Memory B cell (primary cell): ENCODE data around the gene DCP2.
A peak's percentile ranks its signal among the peaks of the same experiment; 100 is the strongest.

Source experiments
- ATAC-seq: fragments of 150-1000 bp; cut with Tn5 transposase; 2 replicates; pipeline ENCODE4 v1.10.0; 2021; ENCODE audit warnings: low read depth, mild to moderate bottlenecking, moderate library complexity
- DNase-seq, 2 donors: peaks; one replicate each; pipeline ENCODE4 v3.0.0; 2022; ENCODE audit warnings: low spot score in 2 of 2
- H3K27ac Mint-ChIP-seq: one replicate; pipeline ENCODE4 v1.8.0; 2022; ENCODE audit warnings: mild to moderate bottlenecking, moderate library complexity, mixed read lengths
- H3K27me3 Mint-ChIP-seq: one replicate; pipeline ENCODE4 v1.8.0; 2022; ENCODE audit warnings: mixed read lengths
- H3K36me3 Mint-ChIP-seq: one replicate; pipeline ENCODE4 v1.8.0; 2022; ENCODE audit warnings: mild to moderate bottlenecking, mixed read lengths
- H3K4me1 Mint-ChIP-seq: one replicate; pipeline ENCODE4 v1.8.0; 2022; ENCODE audit warnings: mixed read lengths
- H3K4me3 Mint-ChIP-seq: one replicate; pipeline ENCODE4 v1.8.0; 2022; ENCODE audit warnings: mild to moderate bottlenecking, moderate library complexity, mixed read lengths
- H3K9me3 Mint-ChIP-seq: one replicate; pipeline ENCODE4 v1.8.0; 2022; ENCODE audit warnings: mixed read lengths

DCP2 gene

GRCh38 chr5:112975721-112976431, 722 bp upstream of the DCP2 start:
- Mint-ChIP-seq H3K36me3 (peaks cover 3% of the 10 kb centered on the region), H3K27ac (peak overlapping the region; percentile 91), H3K4me3 (peak overlapping the region; percentile 96), H3K27me3 (no peaks in the 10 kb centered on the region), H3K9me3 (no peaks in the 10 kb centered on the region), H3K4me1 (peaks cover 26% of the 10 kb centered on the region)
- DNase-seq = no peak
- ATAC-seq = peak; percentile 7

GRCh38 chr5:112977440-112977861, 853 bp downstream of the DCP2 start:
- Mint-ChIP-seq H3K4me3 (peak overlapping the region; percentile 96), H3K27ac (peak overlapping the region; percentile 91), H3K9me3 (no peaks in the 10 kb centered on the region), H3K27me3 (no peaks in the 10 kb centered on the region), H3K36me3 (peaks cover 8% of the 10 kb centered on the region), H3K4me1 (peaks cover 31% of the 10 kb centered on the region)
- DNase-seq (no peak), ATAC-seq (no peak)

GRCh38 chr5:112978836-112979235, 2.2 kb downstream of the DCP2 start:
- H3K4me1 Mint-ChIP-seq = peaks cover 36% of the 10 kb centered on the region
- ATAC-seq = no peak
- H3K4me3 Mint-ChIP-seq = peak overlapping the region; percentile 3
- no peaks in the 10 kb centered on the region for H3K9me3 Mint-ChIP-seq
- H3K27me3 Mint-ChIP-seq = no peaks in the 10 kb centered on the region
- peak overlapping the region; percentile 91 for H3K27ac Mint-ChIP-seq
- DNase-seq = no peak
- peaks cover 17% of the 10 kb centered on the region for H3K36me3 Mint-ChIP-seq

GRCh38 chr5:112979723-112980122, 3.1 kb downstream of the DCP2 start:
- H3K27ac Mint-ChIP-seq = peak overlapping the region; percentile 91
- peak overlapping the region; percentile 52 for H3K4me3 Mint-ChIP-seq
- peaks cover 42% of the 10 kb centered on the region for H3K4me1 Mint-ChIP-seq
- no peaks in the 10 kb centered on the region for H3K9me3 Mint-ChIP-seq
- ATAC-seq (no peak), DNase-seq (no peak)
- H3K27me3 Mint-ChIP-seq = no peaks in the 10 kb centered on the region
- H3K36me3 Mint-ChIP-seq = peaks cover 22% of the 10 kb centered on the region

- Mint-ChIP-seq H3K4me3 (no peak overlapping the region), H3K27me3 (no peaks in the 10 kb centered on the region), H3K27ac (peak overlapping the region; percentile 30), H3K36me3 (peaks cover 23% of the 10 kb centered on the region), H3K9me3 (no peaks in the 10 kb centered on the region), H3K4me1 (peaks cover 27% of the 10 kb centered on the region)
- ATAC-seq = no peak
- DNase-seq = no peak
Observed at GRCh38 chr5:112983363-112983762, 6.8 kb downstream of the DCP2 start.

GRCh38 chr5:112986224-112986623, 9.6 kb downstream of the DCP2 start:
- DNase-seq = no peak
- no peak for ATAC-seq
- Mint-ChIP-seq H3K9me3 (no peaks in the 10 kb centered on the region), H3K4me1 (peaks cover 26% of the 10 kb centered on the region), H3K27me3 (no peaks in the 10 kb centered on the region), H3K4me3 (no peak overlapping the region), H3K36me3 (peaks cover 32% of the 10 kb centered on the region), H3K27ac (no peak overlapping the region)

GRCh38 chr5:112995764-112996618, 19.4 kb downstream of the DCP2 start:
- Mint-ChIP-seq H3K27ac (no peak overlapping the region), H3K9me3 (no peaks in the 10 kb centered on the region), H3K4me1 (peaks cover 16% of the 10 kb centered on the region)

GRCh38 chr5:112996830-112997374, 20.3 kb downstream of the DCP2 start:
- no peak for ATAC-seq

More at GRCh38 chr5:112995764-112996618, 19.4 kb downstream of the DCP2 start:
- ATAC-seq = peak; percentile 70
- no peaks in the 10 kb centered on the region for H3K27me3 Mint-ChIP-seq
- peak; percentile 74 to 76 for DNase-seq
- peaks cover 14% of the 10 kb centered on the region for H3K36me3 Mint-ChIP-seq
- no peak overlapping the region for H3K4me3 Mint-ChIP-seq

GRCh38 chr5:112998296-112998695, 21.7 kb downstream of the DCP2 start:
- DNase-seq (no peak), ATAC-seq (no peak)
- H3K4me1 Mint-ChIP-seq = peaks cover 11% of the 10 kb centered on the region
- no peaks in the 10 kb centered on the region for H3K9me3 Mint-ChIP-seq
- H3K27me3 Mint-ChIP-seq = no peaks in the 10 kb centered on the region
- H3K27ac Mint-ChIP-seq = no peak overlapping the region
- H3K36me3 Mint-ChIP-seq = peaks cover 20% of the 10 kb centered on the region
- H3K4me3 Mint-ChIP-seq = no peak overlapping the region

More at GRCh38 chr5:112996830-112997374, 20.3 kb downstream of the DCP2 start:
- Mint-ChIP-seq H3K9me3 (no peaks in the 10 kb centered on the region), H3K4me3 (no peak overlapping the region), H3K27me3 (no peaks in the 10 kb centered on the region), H3K4me1 (peaks cover 12% of the 10 kb centered on the region), H3K36me3 (peaks cover 20% of the 10 kb centered on the region), H3K27ac (no peak overlapping the region)
- no peak for DNase-seq

- H3K9me3 Mint-ChIP-seq = no peaks in the 10 kb centered on the region
- peaks cover 20% of the 10 kb centered on the region for H3K36me3 Mint-ChIP-seq
- no peak overlapping the region for H3K4me3 Mint-ChIP-seq
- H3K27me3 Mint-ChIP-seq = no peaks in the 10 kb centered on the region
- no peak overlapping the region for H3K27ac Mint-ChIP-seq
- peaks cover 8% of the 10 kb centered on the region for H3K4me1 Mint-ChIP-seq
- no peak for DNase-seq
- no peak for ATAC-seq
Observed at GRCh38 chr5:113000466-113000865, 23.9 kb downstream of the DCP2 start.

- H3K27ac Mint-ChIP-seq = no peak overlapping the region
- peaks cover 21% of the 10 kb centered on the region for H3K36me3 Mint-ChIP-seq
- DNase-seq (no peak), ATAC-seq (no peak)
- H3K4me3 Mint-ChIP-seq = no peak overlapping the region
- H3K27me3 Mint-ChIP-seq = no peaks in the 10 kb centered on the region
- H3K9me3 Mint-ChIP-seq = no peaks in the 10 kb centered on the region
- peaks cover 2% of the 10 kb centered on the region for H3K4me1 Mint-ChIP-seq
Observed at GRCh38 chr5:113002423-113002822, 25.8 kb downstream of the DCP2 start.

GRCh38 chr5:113003763-113004162, 27.2 kb downstream of the DCP2 start:
- no peak for ATAC-seq
- Mint-ChIP-seq H3K9me3 (no peaks in the 10 kb centered on the region), H3K27me3 (no peaks in the 10 kb centered on the region), H3K36me3 (peaks cover 23% of the 10 kb centered on the region), H3K27ac (no peak overlapping the region), H3K4me1 (no peaks in the 10 kb centered on the region), H3K4me3 (no peak overlapping the region)
- DNase-seq = no peak

- H3K36me3 Mint-ChIP-seq = peaks cover 28% of the 10 kb centered on the region
- no peaks in the 10 kb centered on the region for H3K4me1 Mint-ChIP-seq
- no peaks in the 10 kb centered on the region for H3K27me3 Mint-ChIP-seq
- H3K27ac Mint-ChIP-seq = no peak overlapping the region
- no peak for DNase-seq
- H3K9me3 Mint-ChIP-seq = no peaks in the 10 kb centered on the region
- H3K4me3 Mint-ChIP-seq = no peak overlapping the region
- ATAC-seq = no peak
Observed at GRCh38 chr5:113005454-113005853, 28.9 kb downstream of the DCP2 start.
